Ascending aorta (tissue), 2 donors: ENCODE measurements around the gene LIN7A. TPM values are rescaled to one million over a fixed set of nuclear protein-coding genes. Genes with fewer than 3 reads are reported as not detected.

ENCODE experiments used
- DNase-seq, 2 donors: peaks; one replicate each; pipeline ENCODE4 v3.0.0-alpha.2; 2019; ENCODE audit warnings: low spot score in 2 of 2
- H3K27ac ChIP-seq, 2 donors: fragments of 200-600 bp; sonication (generic); one replicate each; pipeline ENCODE4 v1.5.1; 2016 to 2017; ENCODE audit warnings: mild to moderate bottlenecking in 1 of 2
- H3K27me3 ChIP-seq: fragments of 200-600 bp; sonication (generic); one replicate; pipeline ENCODE4 v1.5.1; 2017
- H3K36me3 ChIP-seq, 2 donors: fragments of 200-600 bp; sonication (generic); one replicate each; pipeline ENCODE4 v1.5.1; 2016
- H3K4me1 ChIP-seq, 2 donors: fragments of 200-600 bp; sonication (generic); one replicate each; pipeline ENCODE4 v1.5.1; 2016 to 2017; ENCODE audit warnings: mild to moderate bottlenecking in 1 of 2
- H3K4me3 ChIP-seq, 2 donors: fragments of 200-600 bp; sonication (generic); one replicate each; pipeline ENCODE4 v1.5.1; 2016 to 2017; ENCODE audit warnings: mild to moderate bottlenecking in 1 of 2
- H3K9me3 ChIP-seq, 2 donors: fragments of 200-600 bp; sonication (generic); one replicate each; pipeline ENCODE4 v1.5.1; 2016
- CTCF ChIP-seq, 3 experiments: fragments of 200-600 bp in 2 of 3; fragments of 450-650 bp in 1 of 3; sonication (generic) in 2 of 3; IDR thresholded peaks; one replicate each; pipeline ENCODE4 v1.5.1; 2016 to 2019; ENCODE audit warnings: antibody characterized with exemption in 3 of 3, mild to moderate bottlenecking in 1 of 3, moderate library complexity in 1 of 3
- intact Hi-C: fragments of 100-400 bp; cut with DNase I; formaldehyde crosslinking; loops from one replicate; pipeline ENCODE4 v1.15.1; 2023
- total RNA-seq: library from RNA; depleted of rRNA; stranded (reverse); fragments of >200 nt; gene quantifications from one replicate; pipeline ENCODE4 v1.1.0, GENCODE V29; 2016

LIN7A gene
- total RNA-seq, 1 donor from 2014 or later = 4.6 TPM

GRCh38 chr12:80846952-80847351, 90.8 kb downstream of the LIN7A start:
- no peak for DNase-seq
- no peaks in the 10 kb centered on the region for H3K36me3 ChIP-seq
- intact Hi-C loops = no loop called here
- H3K27ac ChIP-seq = no peak overlapping the region
- H3K9me3 ChIP-seq = no peaks in the 10 kb centered on the region
- no peak overlapping the region for H3K4me3 ChIP-seq
- H3K27me3 ChIP-seq = no peaks in the 10 kb centered on the region
- no peak for TF ChIP-seq CTCF (IDR thresholded peaks at IDR 0.05)
- H3K4me1 ChIP-seq = no peaks in the 10 kb centered on the region

- DNase-seq = no peak
- no peaks in the 10 kb centered on the region for H3K4me1 ChIP-seq
- H3K4me3 ChIP-seq = no peak overlapping the region
- H3K27ac ChIP-seq = no peak overlapping the region
- no peaks in the 10 kb centered on the region for H3K9me3 ChIP-seq
- H3K27me3 ChIP-seq = no peaks in the 10 kb centered on the region
- no peaks in the 10 kb centered on the region for H3K36me3 ChIP-seq
- intact Hi-C loops = no loop called here
- no peak for TF ChIP-seq CTCF (IDR thresholded peaks at IDR 0.05)
Measured at GRCh38 chr12:80845639-80846038, 92.1 kb downstream of the LIN7A start.

- Histone ChIP-seq H3K9me3 (no peaks in the 10 kb centered on the region), H3K27ac (no peak overlapping the region), H3K4me1 (no peaks in the 10 kb centered on the region), H3K36me3 (no peaks in the 10 kb centered on the region), H3K4me3 (no peak overlapping the region), H3K27me3 (no peaks in the 10 kb centered on the region)
- no peak for TF ChIP-seq CTCF (IDR thresholded peaks at IDR 0.05)
- DNase-seq = no peak
- intact Hi-C loops = no loop called here
Measured at GRCh38 chr12:80843969-80844368, 93.8 kb downstream of the LIN7A start.

- TF ChIP-seq CTCF (IDR thresholded peaks at IDR 0.05) = no peak
- intact Hi-C loops = no loop called here
- no peak for DNase-seq
- Histone ChIP-seq H3K36me3 (no peaks in the 10 kb centered on the region), H3K9me3 (no peaks in the 10 kb centered on the region), H3K27ac (no peak overlapping the region), H3K4me3 (no peak overlapping the region), H3K27me3 (no peaks in the 10 kb centered on the region), H3K4me1 (no peaks in the 10 kb centered on the region)
Measured at GRCh38 chr12:80838708-80839107, 99.0 kb downstream of the LIN7A start.

- no peak overlapping the region for H3K4me3 ChIP-seq
- no peaks in the 10 kb centered on the region for H3K36me3 ChIP-seq
- no peaks in the 10 kb centered on the region for H3K9me3 ChIP-seq
- no peak overlapping the region for H3K27ac ChIP-seq
- DNase-seq = no peak
- no peak for TF ChIP-seq CTCF (IDR thresholded peaks at IDR 0.05)
- no peaks in the 10 kb centered on the region for H3K4me1 ChIP-seq
- intact Hi-C loops = no loop called here
- no peaks in the 10 kb centered on the region for H3K27me3 ChIP-seq
Measured at GRCh38 chr12:80838024-80838658, 99.6 kb downstream of the LIN7A start.
